ENCODE data around the gene CNTRL.

The CNTRL gene

GRCh38 chr9:121225240-121225639 is 150.5 kb downstream of the CNTRL start:
- no peak for TF ChIP-seq FOXP2 (optimal IDR thresholded peaks at IDR 0.05; ENCODE audit: borderline replicate concordance, extremely low read depth, extremely low read length, insufficient read depth)

DNA sequence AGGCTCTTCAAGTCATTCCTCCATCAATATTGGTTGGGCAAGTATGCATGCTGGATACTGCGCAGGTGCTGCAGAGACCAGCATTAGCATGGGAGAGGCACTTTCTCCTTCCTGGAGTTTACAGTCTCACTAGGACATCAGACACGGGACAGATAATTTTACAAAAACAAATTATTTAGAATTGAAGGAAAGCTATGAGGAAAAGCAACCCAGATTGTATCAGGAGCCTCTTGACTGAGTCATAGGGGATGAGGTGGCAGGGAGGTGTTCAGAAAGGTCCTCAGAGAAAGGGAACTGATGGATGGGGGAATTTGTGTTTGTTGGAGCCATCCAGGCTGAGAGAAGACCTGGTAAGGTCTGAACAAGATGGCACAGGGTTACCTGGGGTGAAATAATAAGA is 151.4 kb downstream of the CNTRL start:
- TF ChIP-seq, protein P1, sequence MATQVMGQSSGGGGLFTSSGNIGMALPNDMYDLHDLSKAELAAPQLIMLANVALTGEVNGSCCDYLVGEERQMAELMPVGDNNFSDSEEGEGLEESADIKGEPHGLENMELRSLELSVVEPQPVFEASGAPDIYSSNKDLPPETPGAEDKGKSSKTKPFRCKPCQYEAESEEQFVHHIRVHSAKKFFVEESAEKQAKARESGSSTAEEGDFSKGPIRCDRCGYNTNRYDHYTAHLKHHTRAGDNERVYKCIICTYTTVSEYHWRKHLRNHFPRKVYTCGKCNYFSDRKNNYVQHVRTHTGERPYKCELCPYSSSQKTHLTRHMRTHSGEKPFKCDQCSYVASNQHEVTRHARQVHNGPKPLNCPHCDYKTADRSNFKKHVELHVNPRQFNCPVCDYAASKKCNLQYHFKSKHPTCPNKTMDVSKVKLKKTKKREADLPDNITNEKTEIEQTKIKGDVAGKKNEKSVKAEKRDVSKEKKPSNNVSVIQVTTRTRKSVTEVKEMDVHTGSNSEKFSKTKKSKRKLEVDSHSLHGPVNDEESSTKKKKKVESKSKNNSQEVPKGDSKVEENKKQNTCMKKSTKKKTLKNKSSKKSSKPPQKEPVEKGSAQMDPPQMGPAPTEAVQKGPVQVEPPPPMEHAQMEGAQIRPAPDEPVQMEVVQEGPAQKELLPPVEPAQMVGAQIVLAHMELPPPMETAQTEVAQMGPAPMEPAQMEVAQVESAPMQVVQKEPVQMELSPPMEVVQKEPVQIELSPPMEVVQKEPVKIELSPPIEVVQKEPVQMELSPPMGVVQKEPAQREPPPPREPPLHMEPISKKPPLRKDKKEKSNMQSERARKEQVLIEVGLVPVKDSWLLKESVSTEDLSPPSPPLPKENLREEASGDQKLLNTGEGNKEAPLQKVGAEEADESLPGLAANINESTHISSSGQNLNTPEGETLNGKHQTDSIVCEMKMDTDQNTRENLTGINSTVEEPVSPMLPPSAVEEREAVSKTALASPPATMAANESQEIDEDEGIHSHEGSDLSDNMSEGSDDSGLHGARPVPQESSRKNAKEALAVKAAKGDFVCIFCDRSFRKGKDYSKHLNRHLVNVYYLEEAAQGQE (IDR thresholded peaks at IDR 0.05; ENCODE audit: insufficient read depth in 1 of 2, low read depth in 2 of 2, low read length in 2 of 2): no peak
- TF ChIP-seq FOXP2 (optimal IDR thresholded peaks at IDR 0.05; ENCODE audit: borderline replicate concordance, extremely low read depth, extremely low read length, insufficient read depth): no peak
- no peak for TF ChIP-seq POLR2AphosphoS5 (IDR thresholded peaks at IDR 0.05; ENCODE audit: low read depth, low read length)
- TF ChIP-seq TAF1 (IDR thresholded peaks at IDR 0.05; ENCODE audit: borderline replicate concordance, insufficient read depth, low read length): no peak
- TF ChIP-seq SIN3A (IDR thresholded peaks at IDR 0.05; ENCODE audit: borderline replicate concordance, insufficient read depth, low read length): no peak
